Common myeloid progenitor, CD34-positive (primary cell): Measurements from ENCODE around the gene TAS2R50.

ENCODE experiments used
- CTCF ChIA-PET: fragments of 350-600 bp; sonication (Branson Sonifier 250); formaldehyde crosslinking; loops from one replicate; lab custom pipeline; 2021; ENCODE audit warnings: antibody characterized with exemption; lab: Charles Lee
- POLR2A ChIA-PET: fragments of 350-600 bp; sonication (Branson Sonifier 250); formaldehyde crosslinking; loops from one replicate; lab custom pipeline; 2021; ENCODE audit warnings: antibody characterized with exemption; lab: Charles Lee
- DNase-seq, 3 donors: peaks; one replicate each; pipeline versions ENCODE4 v3.0.0 to v3.0.0-alpha.2; 2013
- H3K27ac ChIP-seq, 2 experiments: 1 replicate in 1 of 2; 2 replicates in 1 of 2; pipeline ENCODE4 v1.7.0; 2013; ENCODE audit warnings: inconsistent platforms in 2 of 2, low read length in 2 of 2, mild to moderate bottlenecking in 2 of 2, low read depth in 1 of 2, moderate library complexity in 1 of 2; ENCODE audit not compliant: severe bottlenecking in 2 of 2, insufficient read depth in 1 of 2, poor library complexity in 1 of 2
- H3K27me3 ChIP-seq, 5 experiments: replicated peaks in 2 of 5; 1 replicate in 3 of 5; 2 replicates in 2 of 5; pipeline versions ENCODE4 v1.6.1 to v1.7.0; 2013; ENCODE audit warnings: low read length in 4 of 5, mild to moderate bottlenecking in 2 of 5, moderate library complexity in 2 of 5, inconsistent platforms in 1 of 5; ENCODE audit not compliant: insufficient read depth in 5 of 5, control insufficient read depth in 4 of 5
- H3K36me3 ChIP-seq, 4 experiments: 1 replicate in 2 of 4; 2 replicates in 2 of 4; pipeline versions ENCODE4 v1.6.1 to v1.7.0; 2013; ENCODE audit warnings: low read length in 3 of 4, control low read depth in 1 of 4, mild to moderate bottlenecking in 1 of 4; ENCODE audit not compliant: control insufficient read depth in 4 of 4, insufficient read depth in 4 of 4
- H3K4me1 ChIP-seq, 4 experiments: 1 replicate in 3 of 4; 2 replicates in 1 of 4; pipeline versions ENCODE4 v1.6.1 to v1.7.1; 2013; ENCODE audit warnings: low read length in 3 of 4, mild to moderate bottlenecking in 3 of 4, control low read depth in 1 of 4, inconsistent platforms in 1 of 4, moderate library complexity in 1 of 4; ENCODE audit not compliant: control insufficient read depth in 4 of 4, insufficient read depth in 4 of 4; ENCODE audit errors: control extremely low read depth in 1 of 4
- H3K4me3 ChIP-seq, 7 experiments: 1 replicate in 4 of 7; 2 replicates in 3 of 7; pipeline versions ENCODE4 v1.5.1 to v1.7.0; 2013; ENCODE audit warnings: mild to moderate bottlenecking in 7 of 7, low read length in 6 of 7, moderate library complexity in 6 of 7, inconsistent platforms in 2 of 7, low read depth in 2 of 7, control low read depth in 1 of 7; ENCODE audit not compliant: insufficient read depth in 4 of 7, control insufficient read depth in 1 of 7; ENCODE audit errors: extremely low read depth in 1 of 7
- H3K9me3 ChIP-seq, 5 experiments: 1 replicate in 4 of 5; 2 replicates in 1 of 5; pipeline versions ENCODE4 v1.6.1 to v1.7.1; 2013; ENCODE audit warnings: low read length in 4 of 5, mild to moderate bottlenecking in 2 of 5, inconsistent platforms in 1 of 5, low read depth in 1 of 5, moderate library complexity in 1 of 5; ENCODE audit not compliant: control insufficient read depth in 4 of 5, insufficient read depth in 2 of 5; ENCODE audit errors: control extremely low read depth in 1 of 5
- WGBS: methylation state at CpG from one replicate; pipeline ENCODE4 v1.1.5; 2013; ENCODE audit not compliant: insufficient coverage; 5-methylcytosine and 5-hydroxymethylcytosine counted together

The TAS2R50 gene

DNA sequence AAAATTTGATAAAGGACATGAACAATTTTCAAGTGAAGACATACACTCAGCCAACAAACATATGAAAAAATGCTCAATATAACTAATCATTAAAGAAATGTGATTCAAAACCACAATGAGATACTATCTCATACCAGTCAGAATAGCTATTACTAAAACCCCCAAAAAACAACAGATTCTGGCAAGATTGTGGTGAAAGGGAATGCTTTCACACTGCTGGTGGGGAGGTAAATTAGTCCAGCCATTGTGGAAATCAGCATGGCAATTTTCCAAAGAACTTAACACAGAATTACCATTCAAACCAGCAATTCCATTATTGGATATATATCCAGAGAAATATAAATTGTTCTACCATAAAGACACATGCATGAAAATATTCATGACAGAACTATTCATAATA lies 29.0 kb downstream of the TAS2R50 start:
- POLR2A ChIA-PET, result no interaction called here

DNA sequence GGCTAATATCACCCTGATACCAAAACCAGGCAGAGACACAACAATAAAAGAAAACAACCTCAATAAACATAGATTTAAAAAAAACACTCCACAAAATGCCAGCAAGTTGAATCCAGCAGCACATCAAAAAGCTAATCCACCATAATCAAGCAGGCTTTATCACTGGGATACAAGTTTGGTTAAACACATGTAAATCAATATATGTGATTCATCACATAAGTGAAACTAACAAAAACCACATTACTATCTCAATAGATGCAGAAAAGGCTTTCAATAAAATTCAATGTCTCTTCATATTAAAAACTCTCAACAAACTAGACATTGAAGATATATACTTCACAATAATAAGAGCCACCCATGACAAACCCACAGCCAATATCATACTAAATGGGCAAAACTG lies 30.6 kb downstream of the TAS2R50 start:
- ChIA-PET POLR2A (no interaction called here), CTCF (interaction anchor here (1.3 kb wide), 1 partner anchor 24 kb away, joined by 3 read pairs; no protein-coding TSS in a partner anchor)
- Histone ChIP-seq H3K36me3 (peaks cover 0 to 8% (median 1%) of the 10 kb centered on the region in 4 experiments), H3K27ac (no peak overlapping the region), H3K9me3 (peaks cover 2 to 39% (median 4%) of the 10 kb centered on the region in 5 experiments), H3K4me1 (peaks cover 0 to 3% (median 0%) of the 10 kb centered on the region in 4 experiments), H3K4me3 (no peak overlapping the region), H3K27me3 (no peaks in the 10 kb centered on the region)
- DNase-seq, result no peak

More for the DNA sequence above, 29.0 kb downstream of the TAS2R50 start:
- CTCF ChIA-PET, result no interaction called here
- Histone ChIP-seq H3K4me3 (no peak overlapping the region), H3K9me3 (peaks cover 2 to 35% (median 4%) of the 10 kb centered on the region in 5 experiments), H3K4me1 (peaks cover 0 to 3% (median 0%) of the 10 kb centered on the region in 4 experiments), H3K27me3 (no peaks in the 10 kb centered on the region), H3K27ac (no peak overlapping the region), H3K36me3 (peaks cover 0 to 8% (median 1%) of the 10 kb centered on the region in 4 experiments)
- DNase-seq, result no peak

DNA sequence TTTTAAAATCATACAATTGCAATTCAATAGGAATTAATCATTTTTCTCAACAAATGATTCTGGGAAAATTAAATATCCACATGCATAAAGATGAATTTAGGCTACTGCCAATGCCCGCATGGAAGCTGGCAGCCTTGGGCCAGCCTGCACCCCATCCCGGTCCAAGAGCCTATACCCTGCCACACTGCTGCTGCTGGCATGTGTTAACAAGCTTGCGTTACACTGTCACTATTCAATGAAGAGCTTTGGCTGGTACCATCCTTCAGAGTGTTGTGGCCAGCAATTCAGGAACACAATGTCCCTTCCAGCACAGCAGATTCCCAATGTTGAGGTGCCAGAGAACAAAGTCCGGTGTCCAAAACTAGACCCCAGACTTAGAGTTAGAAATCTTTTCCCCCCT lies 34.1 kb downstream of the TAS2R50 start:
- ChIA-PET CTCF (no interaction called here), POLR2A (interaction anchor here (0.6 kb wide), 1 partner anchor 122 kb away, joined by 3 read pairs; no protein-coding TSS in a partner anchor)
- H3K36me3 ChIP-seq, result peaks cover 0 to 11% (median 3%) of the 10 kb centered on the region in 4 experiments
- H3K9me3 ChIP-seq, result peaks cover 3 to 58% (median 4%) of the 10 kb centered on the region in 5 experiments
- no peaks in the 10 kb centered on the region for H3K4me1 ChIP-seq
- no peak for DNase-seq
- 95% methylated on average over 2 of the region's 4 CpGs for WGBS
- H3K4me3 ChIP-seq, result no peak overlapping the region
- H3K27me3 ChIP-seq, result no peaks in the 10 kb centered on the region
- H3K27ac ChIP-seq, result no peak overlapping the region

DNA sequence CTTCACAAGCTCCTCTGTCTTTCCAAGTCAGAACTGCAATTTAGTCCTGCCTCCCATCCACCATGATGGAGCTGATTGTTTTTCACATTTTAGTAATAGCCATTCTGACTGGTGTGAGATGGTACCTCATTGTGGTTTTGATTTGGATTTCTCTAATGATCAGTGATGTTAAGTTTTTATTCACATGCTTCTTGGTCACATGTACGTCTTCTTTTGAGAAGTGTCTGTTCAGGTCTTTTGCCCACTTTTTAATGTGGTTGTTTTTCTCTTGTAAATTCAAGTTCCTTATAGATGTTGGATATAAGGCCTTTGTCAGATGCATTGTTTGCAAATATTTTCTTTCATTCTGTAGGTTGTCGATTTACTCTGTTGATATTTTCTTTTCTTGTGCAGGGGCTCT lies 43.5 kb downstream of the TAS2R50 start:
- Histone ChIP-seq H3K27me3 (no peaks in the 10 kb centered on the region), H3K9me3 (peaks cover 0 to 25% (median 6%) of the 10 kb centered on the region in 5 experiments), H3K4me1 (peaks cover 0 to 6% (median 0%) of the 10 kb centered on the region in 4 experiments), H3K4me3 (no peak overlapping the region), H3K36me3 (peaks cover 0 to 2% (median 0%) of the 10 kb centered on the region in 4 experiments), H3K27ac (no peak overlapping the region)
- no peak for DNase-seq
- ChIA-PET CTCF (interaction anchor here (1.3 kb wide), 1 partner anchor 11 kb away, joined by 3 read pairs; no protein-coding TSS in a partner anchor), POLR2A (no interaction called here)
- WGBS, result 100% methylated on average over 2 of the region's 2 CpGs

DNA sequence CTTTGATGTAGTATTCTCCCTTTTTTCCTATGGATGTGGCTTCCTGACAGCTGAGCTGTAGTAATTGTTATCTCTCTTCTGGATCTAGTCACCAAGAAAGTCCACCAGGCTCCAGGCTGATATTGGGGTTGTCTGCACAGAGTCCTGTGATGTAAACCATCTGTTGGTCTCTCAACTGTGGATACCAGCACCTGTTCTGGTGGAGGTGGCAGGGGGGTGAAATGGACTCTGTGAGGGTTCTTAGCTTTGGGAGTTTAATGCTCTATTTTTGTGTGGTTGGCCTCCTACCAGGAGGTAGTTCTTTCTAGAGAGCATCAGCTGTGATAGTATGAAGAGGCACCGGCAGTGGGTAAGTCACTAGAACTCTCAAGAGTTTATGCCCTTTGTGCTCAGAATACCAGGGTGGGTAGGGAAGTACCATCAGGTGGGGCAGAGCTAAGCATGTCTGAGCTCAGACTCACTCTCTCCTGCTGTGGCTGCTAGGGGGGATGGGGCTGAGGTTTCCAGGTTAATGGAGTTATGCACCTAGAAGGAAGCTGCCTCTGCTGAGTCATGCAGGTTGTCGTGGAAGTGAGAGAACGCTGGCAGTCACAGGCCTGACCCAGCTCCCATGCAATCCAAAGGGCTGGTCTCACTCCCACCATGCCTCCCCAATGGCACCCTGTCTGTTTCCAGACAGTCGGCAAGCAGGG lies 44.6 kb downstream of the TAS2R50 start:
- peak in 2 of 3 donors; percentile 13 to 31 for DNase-seq
- CTCF ChIA-PET, result interaction anchor here (1.3 kb wide), 1 partner anchor 10 kb away, joined by 3 read pairs; no protein-coding TSS in a partner anchor
- Histone ChIP-seq H3K4me1 (peaks cover 0 to 6% (median 0%) of the 10 kb centered on the region in 4 experiments), H3K27ac (no peak overlapping the region), H3K9me3 (peaks cover 0 to 14% (median 1%) of the 10 kb centered on the region in 5 experiments), H3K36me3 (peaks cover 0 to 2% (median 0%) of the 10 kb centered on the region in 4 experiments), H3K27me3 (no peaks in the 10 kb centered on the region), H3K4me3 (no peak overlapping the region)
- POLR2A ChIA-PET, result no interaction called here
- 100% methylated on average over 1 of the region's 4 CpGs for WGBS

DNA sequence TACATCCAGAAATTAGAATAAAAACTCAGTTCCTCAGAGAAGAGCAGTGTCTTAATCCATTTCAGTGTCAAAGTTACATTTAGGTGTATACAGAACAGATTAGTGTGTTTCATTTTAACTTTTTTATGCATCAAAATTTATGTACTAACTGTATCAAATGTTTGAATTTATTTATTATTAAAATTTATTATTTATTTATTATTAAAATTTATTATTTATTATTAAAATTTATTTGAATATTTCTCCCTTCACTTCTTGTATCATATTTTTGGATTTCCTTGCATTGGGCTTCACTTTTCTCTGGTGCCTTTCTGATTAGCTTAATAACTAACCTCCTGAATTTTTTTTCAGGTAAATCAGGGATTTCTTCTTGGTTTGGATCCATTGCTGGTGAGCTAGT lies 45.3 kb downstream of the TAS2R50 start:
- ChIA-PET CTCF (no interaction called here), POLR2A (no interaction called here)
- H3K4me1 ChIP-seq, result peaks cover 0 to 9% (median 0%) of the 10 kb centered on the region in 4 experiments
- peaks cover 0 to 8% (median 0%) of the 10 kb centered on the region in 5 experiments for H3K9me3 ChIP-seq
- no peaks in the 10 kb centered on the region for H3K27me3 ChIP-seq
- no peak overlapping the region for H3K4me3 ChIP-seq
- H3K36me3 ChIP-seq, result peaks cover 0 to 2% (median 0%) of the 10 kb centered on the region in 4 experiments
- H3K27ac ChIP-seq, result no peak overlapping the region
- DNase-seq, result no peak

DNA sequence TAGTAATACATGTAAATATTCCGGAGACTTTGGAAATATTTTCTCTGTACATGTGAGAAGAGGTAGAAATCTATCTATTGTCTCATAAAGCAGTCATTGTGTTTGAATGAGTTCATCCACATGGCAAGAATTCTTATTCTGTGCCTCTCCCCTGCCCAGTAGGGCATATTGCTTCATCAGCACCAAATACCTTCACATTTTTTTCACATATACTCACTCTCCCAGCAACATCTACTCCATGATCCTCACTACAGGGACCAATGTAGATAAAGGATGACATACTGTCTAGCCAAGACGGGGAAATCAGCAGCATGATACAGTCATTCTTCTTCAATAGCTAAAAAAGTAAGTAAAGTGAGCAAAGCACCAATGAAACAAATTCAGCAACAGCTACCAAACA lies 46.3 kb downstream of the TAS2R50 start:
- Histone ChIP-seq H3K4me1 (peaks cover 0 to 9% (median 0%) of the 10 kb centered on the region in 4 experiments), H3K9me3 (peaks cover 0 to 3% (median 0%) of the 10 kb centered on the region in 5 experiments), H3K27me3 (no peaks in the 10 kb centered on the region), H3K4me3 (no peak overlapping the region), H3K36me3 (peaks cover 0 to 2% (median 0%) of the 10 kb centered on the region in 4 experiments), H3K27ac (no peak overlapping the region)
- no CpG with 5 or more reads among the region's 2 CpGs for WGBS
- ChIA-PET POLR2A (no interaction called here), CTCF (no interaction called here)
- DNase-seq, result no peak
